ENCODE data around the gene SART1.

DNA sequence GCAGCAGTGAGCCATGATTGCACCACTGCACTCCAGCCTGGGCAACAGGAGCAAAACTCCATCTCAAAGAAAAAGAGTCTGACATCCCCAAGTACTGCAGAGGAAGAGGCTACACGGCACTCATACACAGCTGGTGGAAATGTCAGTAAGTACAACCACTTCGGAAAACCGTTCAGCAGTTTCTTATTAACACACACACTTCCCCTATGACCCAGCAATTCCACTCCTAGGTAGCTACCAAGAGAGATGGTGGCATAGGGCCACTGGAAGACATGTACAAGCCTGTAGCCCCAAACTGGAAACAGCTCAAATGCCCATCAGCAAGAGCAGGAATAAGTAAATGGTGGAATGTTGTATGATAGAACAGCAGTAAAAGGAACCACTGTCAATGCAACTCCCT is 39.0 kb upstream of the SART1 start:
- TF ChIP-seq, protein P1, sequence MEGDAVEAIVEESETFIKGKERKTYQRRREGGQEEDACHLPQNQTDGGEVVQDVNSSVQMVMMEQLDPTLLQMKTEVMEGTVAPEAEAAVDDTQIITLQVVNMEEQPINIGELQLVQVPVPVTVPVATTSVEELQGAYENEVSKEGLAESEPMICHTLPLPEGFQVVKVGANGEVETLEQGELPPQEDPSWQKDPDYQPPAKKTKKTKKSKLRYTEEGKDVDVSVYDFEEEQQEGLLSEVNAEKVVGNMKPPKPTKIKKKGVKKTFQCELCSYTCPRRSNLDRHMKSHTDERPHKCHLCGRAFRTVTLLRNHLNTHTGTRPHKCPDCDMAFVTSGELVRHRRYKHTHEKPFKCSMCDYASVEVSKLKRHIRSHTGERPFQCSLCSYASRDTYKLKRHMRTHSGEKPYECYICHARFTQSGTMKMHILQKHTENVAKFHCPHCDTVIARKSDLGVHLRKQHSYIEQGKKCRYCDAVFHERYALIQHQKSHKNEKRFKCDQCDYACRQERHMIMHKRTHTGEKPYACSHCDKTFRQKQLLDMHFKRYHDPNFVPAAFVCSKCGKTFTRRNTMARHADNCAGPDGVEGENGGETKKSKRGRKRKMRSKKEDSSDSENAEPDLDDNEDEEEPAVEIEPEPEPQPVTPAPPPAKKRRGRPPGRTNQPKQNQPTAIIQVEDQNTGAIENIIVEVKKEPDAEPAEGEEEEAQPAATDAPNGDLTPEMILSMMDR (conservative IDR thresholded peaks at IDR 0.05), result no peak
- TF ChIP-seq EZH2 (IDR thresholded peaks at IDR 0.05; ENCODE audit: low read depth), result no peak

Measured in PC-9 (cell line).